22Rv1 (cell line): ENCODE measurements around the gene POLR1E.

Source experiments
- CTCF ChIP-seq: fragments of 450-650 bp; IDR thresholded peaks from 2 replicates; pipeline ENCODE4 v1.5.1; 2017; ENCODE audit warnings: mild to moderate bottlenecking
- ZFX ChIP-seq: fragments of 450-650 bp; IDR thresholded peaks from 2 replicates; pipeline ENCODE4 v1.6.1; 2017; ENCODE audit warnings: antibody characterized with exemption, borderline replicate concordance

GRCh38 chr9:37503736-37504135, 18.0 kb downstream of the POLR1E start:
- no peak for TF ChIP-seq CTCF
- no peak for TF ChIP-seq ZFX
